H9 (cell line): ENCODE results near the gene UQCRC1. TPM values are rescaled to one million over a fixed set of nuclear protein-coding genes. Genes with fewer than 3 reads are reported as not detected.

Source experiments
- DNase-seq: peaks from one replicate; pipeline ENCODE4 v3.0.0-alpha.2; 2017
- H2AFZ ChIP-seq: one replicate; pipeline ENCODE4 v1.6.1; 2013; ENCODE audit warnings: mild to moderate bottlenecking, low read length, control low read depth, moderate library complexity
- H2AK5ac ChIP-seq: 2 replicates; pipeline ENCODE4 v1.6.1; 2013; ENCODE audit warnings: low read length, control low read depth, mixed read lengths; ENCODE audit not compliant: insufficient read length
- H2BK120ac ChIP-seq: one replicate; pipeline ENCODE4 v1.6.1; 2013; ENCODE audit warnings: low read depth, mild to moderate bottlenecking, low read length, control low read depth, inconsistent platforms; ENCODE audit not compliant: poor library complexity, severe bottlenecking
- H2BK12ac ChIP-seq: 2 replicates; pipeline ENCODE4 v1.6.1; 2013; ENCODE audit warnings: low read length, control low read depth, mixed read lengths, low read depth; ENCODE audit not compliant: insufficient read length
- H2BK15ac ChIP-seq: 2 replicates; pipeline ENCODE4 v1.6.1; 2013; ENCODE audit warnings: low read depth, low read length, control low read depth
- H2BK20ac ChIP-seq: one replicate; pipeline ENCODE4 v1.6.1; 2013; ENCODE audit warnings: low read depth, mild to moderate bottlenecking, low read length, control low read depth, inconsistent platforms; ENCODE audit not compliant: poor library complexity, severe bottlenecking
- H2BK5ac ChIP-seq: 2 replicates; pipeline ENCODE4 v1.6.1; 2013; ENCODE audit warnings: low read length, control low read depth, mixed read lengths; ENCODE audit not compliant: insufficient read length
- H3K14ac ChIP-seq: 2 replicates; pipeline ENCODE4 v1.6.1; 2013; ENCODE audit warnings: low read length, control low read depth; ENCODE audit not compliant: insufficient read depth
- H3K18ac ChIP-seq: 2 replicates; pipeline ENCODE4 v1.6.1; 2013; ENCODE audit warnings: low read depth, mild to moderate bottlenecking, mixed read lengths, low read length, control low read depth; ENCODE audit not compliant: insufficient read length
- H3K23ac ChIP-seq: 2 replicates; pipeline ENCODE4 v1.6.1; 2013; ENCODE audit warnings: low read length, control low read depth, mixed read lengths, low read depth; ENCODE audit not compliant: insufficient read length
- H3K23me2 ChIP-seq: 2 replicates; pipeline ENCODE4 v1.6.1; 2013; ENCODE audit warnings: low read depth, mild to moderate bottlenecking, mixed read lengths, low read length, control low read depth; ENCODE audit not compliant: insufficient read length, poor library complexity, severe bottlenecking
- H3K27ac ChIP-seq: 2 replicates; pipeline ENCODE4 v1.5.1; 2013; ENCODE audit warnings: low read length, control low read depth, mixed read lengths, low read depth; ENCODE audit not compliant: insufficient read length
- H3K27me3 ChIP-seq: 2 replicates; pipeline ENCODE4 v1.6.1; 2013; ENCODE audit warnings: low read length, control low read depth, inconsistent platforms; ENCODE audit not compliant: insufficient read depth
- H3K4ac ChIP-seq: 2 replicates; pipeline ENCODE4 v1.6.1; 2013; ENCODE audit warnings: low read depth, mild to moderate bottlenecking, control low read depth, inconsistent platforms, low read length, moderate library complexity
- H3K4me1 ChIP-seq: 2 replicates; pipeline ENCODE4 v1.6.1; 2013; ENCODE audit warnings: low read length, control low read depth, inconsistent platforms; ENCODE audit not compliant: insufficient read depth
- H3K4me2 ChIP-seq: 2 replicates; pipeline ENCODE4 v1.6.1; 2013; ENCODE audit warnings: low read length, control low read depth, mixed read lengths; ENCODE audit not compliant: insufficient read length, insufficient read depth
- H3K56ac ChIP-seq: 2 replicates; pipeline ENCODE4 v1.6.1; 2013; ENCODE audit warnings: low read depth, mild to moderate bottlenecking, mixed read lengths, low read length, control low read depth; ENCODE audit not compliant: insufficient read length
- H3K79me1 ChIP-seq: 2 replicates; pipeline ENCODE4 v1.6.1; 2013; ENCODE audit warnings: low read depth, mild to moderate bottlenecking, moderate library complexity, low read length, control low read depth, inconsistent platforms; ENCODE audit not compliant: insufficient read depth, poor library complexity, severe bottlenecking
- H3K79me2 ChIP-seq: 2 replicates; pipeline ENCODE4 v1.6.1; 2013; ENCODE audit warnings: low read length, control low read depth, inconsistent platforms; ENCODE audit not compliant: insufficient read depth
- H3K9ac ChIP-seq: 2 replicates; pipeline ENCODE4 v1.6.1; 2013; ENCODE audit warnings: low read length, control low read depth, mixed read lengths; ENCODE audit not compliant: insufficient read length; ENCODE audit errors: extremely low read depth
- H3K9me3 ChIP-seq: one replicate; pipeline ENCODE4 v1.6.1; 2013; ENCODE audit warnings: low read depth, low read length, inconsistent platforms; ENCODE audit not compliant: control insufficient read depth
- H3T11ph ChIP-seq: one replicate; pipeline ENCODE4 v1.6.1; 2013; ENCODE audit warnings: mild to moderate bottlenecking, low read length, control low read depth, inconsistent platforms
- H4K20me1 ChIP-seq: one replicate; pipeline ENCODE4 v1.6.1; 2013; ENCODE audit not compliant: control insufficient read depth, insufficient read length, insufficient read depth
- H4K5ac ChIP-seq: 2 replicates; pipeline ENCODE4 v1.6.1; 2013; ENCODE audit warnings: low read depth, mild to moderate bottlenecking, mixed read lengths, low read length, control low read depth; ENCODE audit not compliant: insufficient read length
- H4K8ac ChIP-seq: replicated peaks from 2 replicates; pipeline ENCODE4 v1.6.1; 2013; ENCODE audit warnings: low read length, control low read depth, mixed read lengths, low read depth; ENCODE audit not compliant: insufficient read length
- H4K91ac ChIP-seq: 2 replicates; pipeline ENCODE4 v1.6.1; 2013; ENCODE audit warnings: low read depth, mild to moderate bottlenecking, moderate library complexity, mixed read lengths, low read length, control low read depth; ENCODE audit not compliant: insufficient read length
- H3K27ac Mint-ChIP-seq, 3 experiments: 2 replicates in 2 of 3; 3 replicates in 1 of 3; pipeline ENCODE4 v1.8.0; 2020 to 2021; ENCODE audit warnings: mixed read lengths in 3 of 3, mild to moderate bottlenecking in 1 of 3, moderate library complexity in 1 of 3
- H3K27me3 Mint-ChIP-seq: 2 replicates; pipeline ENCODE4 v1.8.0; 2021; ENCODE audit warnings: low read depth, mild to moderate bottlenecking, moderate library complexity, mixed read lengths
- H3K36me3 Mint-ChIP-seq, 3 experiments: 2 replicates in 2 of 3; 3 replicates in 1 of 3; pipeline ENCODE4 v1.8.0; 2020 to 2021; ENCODE audit warnings: low read depth in 3 of 3, mixed read lengths in 3 of 3; ENCODE audit not compliant: insufficient read depth in 1 of 3
- H3K4me1 Mint-ChIP-seq, 2 experiments: 2 replicates each; pipeline ENCODE4 v1.8.0; 2020; ENCODE audit warnings: mixed read lengths in 2 of 2
- H3K4me3 Mint-ChIP-seq, 2 experiments: 2 replicates in 1 of 2; 3 replicates in 1 of 2; pipeline ENCODE4 v1.8.0; 2020 to 2021; ENCODE audit warnings: mild to moderate bottlenecking in 2 of 2, mixed read lengths in 2 of 2, moderate library complexity in 1 of 2
- H3K9me3 Mint-ChIP-seq, 2 experiments: 2 replicates in 1 of 2; 3 replicates in 1 of 2; pipeline ENCODE4 v1.8.0; 2020; ENCODE audit warnings: mild to moderate bottlenecking in 2 of 2, mixed read lengths in 2 of 2, moderate library complexity in 1 of 2
- WGBS: extraction: QIAGEN DNeasy Blood & Tissue Kit; methylation state at CpG from one replicate; pipeline ENCODE4 v1.1.7; 2013; ENCODE audit warnings: missing lambda C conversion rate, low lambda C conversion rate, mixed read lengths; ENCODE audit not compliant: insufficient read length; ENCODE audit errors: extremely low coverage; 5-methylcytosine and 5-hydroxymethylcytosine counted together
- total RNA-seq: library from RNA; stranded (reverse); gene quantifications from 2 replicates; pipeline ENCODE4 v1.2.1, GENCODE V29; 2021
- TF ChIP-seq, protein P1 (sequence below): fragments of 200-600 bp; sonication (generic); conservative IDR thresholded peaks from 3 replicates; pipeline ENCODE4 v1.8.0; 2021; ENCODE audit warnings: antibody characterized with exemption, mild to moderate bottlenecking

The UQCRC1 gene
- total RNA-seq, 1 experiment from 2014 or later, result 285 TPM

- Mint-ChIP-seq H3K36me3 (peaks cover 45 to 64% (median 63%) of the 10 kb centered on the region in 3 experiments), H3K4me1 (peaks cover 5 to 9% of the 10 kb centered on the region in 2 experiments), H3K9me3 (no peaks in the 10 kb centered on the region), H3K27me3 (peaks cover 1% of the 10 kb centered on the region; the same call in 1 of the 2 replicates), H3K4me3 (no peak overlapping the region), H3K27ac (no peak overlapping the region)
- no peaks in the 10 kb centered on the region for H3K79me2 ChIP-seq
- no peak overlapping the region for H3K18ac ChIP-seq
- DNase-seq, result no peak
- no peak overlapping the region for H2BK5ac ChIP-seq
- H4K91ac ChIP-seq, result no peak overlapping the region
- H2AFZ ChIP-seq, result no peak overlapping the region
- H3K4me2 ChIP-seq, result no peak overlapping the region
- no peak overlapping the region for H4K8ac ChIP-seq
- no peak overlapping the region for H4K5ac ChIP-seq
- no peak overlapping the region for H2AK5ac ChIP-seq
- no peak overlapping the region for H3K9ac ChIP-seq
- WGBS, result no CpG with 5 or more reads among the region's 6 CpGs
- no peak overlapping the region for H2BK20ac ChIP-seq
- TF ChIP-seq, protein P1, sequence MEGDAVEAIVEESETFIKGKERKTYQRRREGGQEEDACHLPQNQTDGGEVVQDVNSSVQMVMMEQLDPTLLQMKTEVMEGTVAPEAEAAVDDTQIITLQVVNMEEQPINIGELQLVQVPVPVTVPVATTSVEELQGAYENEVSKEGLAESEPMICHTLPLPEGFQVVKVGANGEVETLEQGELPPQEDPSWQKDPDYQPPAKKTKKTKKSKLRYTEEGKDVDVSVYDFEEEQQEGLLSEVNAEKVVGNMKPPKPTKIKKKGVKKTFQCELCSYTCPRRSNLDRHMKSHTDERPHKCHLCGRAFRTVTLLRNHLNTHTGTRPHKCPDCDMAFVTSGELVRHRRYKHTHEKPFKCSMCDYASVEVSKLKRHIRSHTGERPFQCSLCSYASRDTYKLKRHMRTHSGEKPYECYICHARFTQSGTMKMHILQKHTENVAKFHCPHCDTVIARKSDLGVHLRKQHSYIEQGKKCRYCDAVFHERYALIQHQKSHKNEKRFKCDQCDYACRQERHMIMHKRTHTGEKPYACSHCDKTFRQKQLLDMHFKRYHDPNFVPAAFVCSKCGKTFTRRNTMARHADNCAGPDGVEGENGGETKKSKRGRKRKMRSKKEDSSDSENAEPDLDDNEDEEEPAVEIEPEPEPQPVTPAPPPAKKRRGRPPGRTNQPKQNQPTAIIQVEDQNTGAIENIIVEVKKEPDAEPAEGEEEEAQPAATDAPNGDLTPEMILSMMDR, result no peak
- no peak overlapping the region for H3T11ph ChIP-seq
- H3K9me3 ChIP-seq, result no peaks in the 10 kb centered on the region
- H3K27ac ChIP-seq, result no peak overlapping the region
- no peaks in the 10 kb centered on the region for H3K23me2 ChIP-seq
- H2BK120ac ChIP-seq, result no peak overlapping the region
- H3K56ac ChIP-seq, result no peak overlapping the region
- H3K14ac ChIP-seq, result no peak overlapping the region
- no peaks in the 10 kb centered on the region for H3K79me1 ChIP-seq
- no peaks in the 10 kb centered on the region for H4K20me1 ChIP-seq
- H3K4ac ChIP-seq, result no peak overlapping the region
- no peaks in the 10 kb centered on the region; the same call in 1 of the 2 replicates for H3K4me1 ChIP-seq
- no peaks in the 10 kb centered on the region for H3K27me3 ChIP-seq
- no peak overlapping the region for H2BK12ac ChIP-seq
- H3K23ac ChIP-seq, result no peak overlapping the region
- no peak overlapping the region for H2BK15ac ChIP-seq
Measured at GRCh38 chr3:48625600-48625999, 16.2 kb upstream of the UQCRC1 start.
